Nephron (organoid): Measurements from ENCODE around the gene XKR8.

Experiments
- H3K27ac Mint-ChIP-seq, 3 experiments: 2 replicates each; pipeline ENCODE4 v1.8.0; 2020; ENCODE audit warnings: mixed read lengths in 3 of 3, mild to moderate bottlenecking in 2 of 3, moderate library complexity in 1 of 3
- H3K27me3 Mint-ChIP-seq: 2 replicates; pipeline ENCODE4 v1.8.0; 2021; ENCODE audit warnings: low read depth, mild to moderate bottlenecking, moderate library complexity, mixed read lengths
- H3K36me3 Mint-ChIP-seq: 2 replicates; pipeline ENCODE4 v1.8.0; 2020; ENCODE audit warnings: low read depth, mixed read lengths
- H3K4me1 Mint-ChIP-seq: 2 replicates; pipeline ENCODE4 v1.8.0; 2020; ENCODE audit warnings: mixed read lengths
- H3K4me3 Mint-ChIP-seq, 3 experiments: 2 replicates each; pipeline ENCODE4 v1.8.0; 2020; ENCODE audit warnings: mild to moderate bottlenecking in 3 of 3, mixed read lengths in 3 of 3, moderate library complexity in 2 of 3
- H3K9me3 Mint-ChIP-seq: 2 replicates; pipeline ENCODE4 v1.8.0; 2020; ENCODE audit warnings: mixed read lengths
- TF ChIP-seq, protein P1 (sequence below), 3 experiments: fragments of 200-600 bp; sonication (generic); IDR thresholded peaks; one replicate each; pipeline ENCODE4 v1.5.0; 2021; ENCODE audit warnings: antibody characterized with exemption in 3 of 3; ENCODE audit not compliant: unreplicated experiment in 3 of 3

Gene XKR8, protein sequence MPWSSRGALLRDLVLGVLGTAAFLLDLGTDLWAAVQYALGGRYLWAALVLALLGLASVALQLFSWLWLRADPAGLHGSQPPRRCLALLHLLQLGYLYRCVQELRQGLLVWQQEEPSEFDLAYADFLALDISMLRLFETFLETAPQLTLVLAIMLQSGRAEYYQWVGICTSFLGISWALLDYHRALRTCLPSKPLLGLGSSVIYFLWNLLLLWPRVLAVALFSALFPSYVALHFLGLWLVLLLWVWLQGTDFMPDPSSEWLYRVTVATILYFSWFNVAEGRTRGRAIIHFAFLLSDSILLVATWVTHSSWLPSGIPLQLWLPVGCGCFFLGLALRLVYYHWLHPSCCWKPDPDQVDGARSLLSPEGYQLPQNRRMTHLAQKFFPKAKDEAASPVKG

DNA sequence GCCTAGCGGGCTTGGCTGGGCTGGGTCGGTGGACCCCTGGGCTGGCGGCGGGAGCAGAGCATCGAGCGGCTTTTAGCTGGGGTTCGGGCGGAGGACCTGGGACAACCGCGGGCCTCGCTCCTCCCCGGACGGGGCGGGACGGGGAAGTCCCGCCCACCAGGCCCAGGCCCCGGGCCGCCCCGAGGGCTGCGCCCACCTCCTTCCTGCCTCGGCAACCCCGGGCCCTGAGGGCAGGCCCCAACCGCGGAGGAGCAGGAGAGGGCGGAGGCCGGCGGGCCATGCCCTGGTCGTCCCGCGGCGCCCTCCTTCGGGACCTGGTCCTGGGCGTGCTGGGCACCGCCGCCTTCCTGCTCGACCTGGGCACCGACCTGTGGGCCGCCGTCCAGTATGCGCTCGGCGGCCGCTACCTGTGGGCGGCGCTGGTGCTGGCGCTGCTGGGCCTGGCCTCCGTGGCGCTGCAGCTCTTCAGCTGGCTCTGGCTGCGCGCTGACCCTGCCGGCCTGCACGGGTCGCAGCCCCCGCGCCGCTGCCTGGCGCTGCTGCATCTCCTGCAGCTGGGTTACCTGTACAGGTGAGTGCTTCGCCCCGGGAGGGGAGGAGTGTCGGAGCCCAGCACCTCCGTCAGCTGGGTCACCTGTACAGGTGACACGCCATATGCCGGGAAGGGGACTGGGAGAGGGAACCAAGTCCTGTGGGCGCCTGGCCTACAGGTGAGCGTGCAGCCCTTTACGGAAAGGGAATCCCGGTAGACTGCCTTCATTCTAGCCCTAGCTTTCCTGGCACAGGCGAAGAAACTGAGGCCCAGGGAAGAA is at the start of gene XKR8:
Gene XKR8 (plus strand): TSS at position 182 of the 812 bp plus-strand sequence. CDS start 97 bp downstream, at position 279.
- Mint-ChIP-seq H3K9me3 (no peaks in the 10 kb centered on the region), H3K4me1 (peaks cover 18% of the 10 kb centered on the region), H3K4me3 (peak within 1 kb of the TSS; percentile 86 to 91 (median 88)), H3K27me3 (peaks cover 4% of the 10 kb centered on the region), H3K36me3 (peaks cover 8% of the 10 kb centered on the region), H3K27ac (peak within 1 kb of the TSS; percentile 80 to 95 (median 91))
- TF ChIP-seq, protein P1, sequence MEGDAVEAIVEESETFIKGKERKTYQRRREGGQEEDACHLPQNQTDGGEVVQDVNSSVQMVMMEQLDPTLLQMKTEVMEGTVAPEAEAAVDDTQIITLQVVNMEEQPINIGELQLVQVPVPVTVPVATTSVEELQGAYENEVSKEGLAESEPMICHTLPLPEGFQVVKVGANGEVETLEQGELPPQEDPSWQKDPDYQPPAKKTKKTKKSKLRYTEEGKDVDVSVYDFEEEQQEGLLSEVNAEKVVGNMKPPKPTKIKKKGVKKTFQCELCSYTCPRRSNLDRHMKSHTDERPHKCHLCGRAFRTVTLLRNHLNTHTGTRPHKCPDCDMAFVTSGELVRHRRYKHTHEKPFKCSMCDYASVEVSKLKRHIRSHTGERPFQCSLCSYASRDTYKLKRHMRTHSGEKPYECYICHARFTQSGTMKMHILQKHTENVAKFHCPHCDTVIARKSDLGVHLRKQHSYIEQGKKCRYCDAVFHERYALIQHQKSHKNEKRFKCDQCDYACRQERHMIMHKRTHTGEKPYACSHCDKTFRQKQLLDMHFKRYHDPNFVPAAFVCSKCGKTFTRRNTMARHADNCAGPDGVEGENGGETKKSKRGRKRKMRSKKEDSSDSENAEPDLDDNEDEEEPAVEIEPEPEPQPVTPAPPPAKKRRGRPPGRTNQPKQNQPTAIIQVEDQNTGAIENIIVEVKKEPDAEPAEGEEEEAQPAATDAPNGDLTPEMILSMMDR (IDR thresholded peaks at IDR 0.05; ENCODE audit: unreplicated experiment in 3 of 3): peak; percentile 29 to 58 (median 44)

DNA sequence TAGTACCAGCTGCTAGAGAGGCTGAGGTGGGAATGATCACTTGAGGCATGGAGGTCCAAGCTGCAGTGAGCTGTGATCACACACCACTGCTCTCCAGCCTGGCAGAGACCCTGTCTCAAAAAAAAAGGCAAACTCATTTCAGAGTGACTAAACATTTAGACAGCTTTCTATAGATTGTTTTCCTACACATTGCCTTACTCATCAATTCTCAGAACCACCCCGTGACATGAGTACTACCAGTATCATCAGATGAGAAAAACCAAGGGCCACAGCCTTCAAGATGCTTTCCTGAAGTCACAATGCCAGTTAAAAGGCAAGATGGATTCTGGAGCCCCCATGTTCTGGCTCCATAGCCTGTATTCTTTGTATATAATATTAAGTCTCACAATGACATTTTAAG is 47.3 kb upstream of the XKR8 start:
- Mint-ChIP-seq H3K36me3 (peaks cover 25% of the 10 kb centered on the region), H3K4me1 (peaks cover 5% of the 10 kb centered on the region), H3K27me3 (peaks cover 7% of the 10 kb centered on the region), H3K4me3 (peak overlapping the region; percentile 43 to 72 (median 70)), H3K27ac (no peak overlapping the region), H3K9me3 (peaks cover 5% of the 10 kb centered on the region)
- TF ChIP-seq, protein P1 (IDR thresholded peaks at IDR 0.05; ENCODE audit: unreplicated experiment in 3 of 3): no peak

DNA sequence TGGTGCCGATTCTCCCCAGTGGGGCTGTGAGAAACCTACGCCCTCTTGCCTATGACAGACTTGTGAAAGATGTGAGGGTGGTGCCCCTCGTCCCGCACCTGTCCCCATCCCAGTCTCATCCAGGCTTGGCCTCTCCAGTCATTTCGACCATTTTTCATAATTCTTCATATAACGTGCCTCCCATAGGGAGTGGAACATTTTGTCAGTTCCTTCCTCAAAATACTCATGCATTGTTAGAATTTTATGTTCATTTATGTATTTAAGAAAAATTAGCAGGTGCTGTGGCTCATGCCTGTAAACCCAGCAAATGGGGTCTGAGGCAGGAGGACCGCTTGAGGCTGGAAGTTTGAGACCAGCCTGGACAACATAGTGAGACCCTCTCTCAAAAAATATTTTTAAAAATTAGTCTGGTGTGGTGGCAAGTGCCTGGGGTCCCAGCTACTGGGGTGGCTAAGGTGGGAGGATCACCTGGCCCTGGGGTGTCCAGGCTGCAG is 44.6 kb upstream of the XKR8 start:
- H3K27ac Mint-ChIP-seq: peak overlapping the region; percentile 83 to 96 (median 90)
- H3K9me3 Mint-ChIP-seq: peaks cover 5% of the 10 kb centered on the region
- H3K36me3 Mint-ChIP-seq: peaks cover 10% of the 10 kb centered on the region
- H3K4me1 Mint-ChIP-seq: peaks cover 5% of the 10 kb centered on the region
- peak overlapping the region; percentile 99 to 100 (median 99) for H3K4me3 Mint-ChIP-seq
- H3K27me3 Mint-ChIP-seq: peaks cover 25% of the 10 kb centered on the region
- TF ChIP-seq, protein P1 (IDR thresholded peaks at IDR 0.05; ENCODE audit: unreplicated experiment in 3 of 3): no peak

DNA sequence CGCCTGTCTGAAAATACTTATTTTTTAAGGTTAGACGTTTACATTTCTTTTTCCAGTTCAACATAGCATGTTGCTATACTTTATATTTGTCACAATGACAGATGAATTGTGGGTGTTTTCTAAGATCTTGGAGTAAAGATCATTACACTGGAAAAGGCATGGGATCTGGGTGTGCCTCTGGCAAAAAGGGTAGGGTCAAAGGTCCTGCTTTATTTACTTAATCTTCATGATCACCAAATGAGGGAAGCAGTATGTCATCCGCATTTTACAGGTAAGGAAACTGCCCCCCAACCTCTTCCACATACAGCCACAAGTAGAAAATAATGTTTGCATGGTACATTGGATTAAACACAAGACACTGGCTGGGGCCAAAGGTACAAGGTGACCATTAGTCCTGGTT is 37.5 kb upstream of the XKR8 start:
- Mint-ChIP-seq H3K9me3 (no peaks in the 10 kb centered on the region), H3K27ac (no peak overlapping the region), H3K4me1 (no peaks in the 10 kb centered on the region), H3K27me3 (peaks cover 20% of the 10 kb centered on the region), H3K4me3 (no peak overlapping the region), H3K36me3 (no peaks in the 10 kb centered on the region)
- TF ChIP-seq, protein P1 (IDR thresholded peaks at IDR 0.05; ENCODE audit: unreplicated experiment in 3 of 3): no peak

DNA sequence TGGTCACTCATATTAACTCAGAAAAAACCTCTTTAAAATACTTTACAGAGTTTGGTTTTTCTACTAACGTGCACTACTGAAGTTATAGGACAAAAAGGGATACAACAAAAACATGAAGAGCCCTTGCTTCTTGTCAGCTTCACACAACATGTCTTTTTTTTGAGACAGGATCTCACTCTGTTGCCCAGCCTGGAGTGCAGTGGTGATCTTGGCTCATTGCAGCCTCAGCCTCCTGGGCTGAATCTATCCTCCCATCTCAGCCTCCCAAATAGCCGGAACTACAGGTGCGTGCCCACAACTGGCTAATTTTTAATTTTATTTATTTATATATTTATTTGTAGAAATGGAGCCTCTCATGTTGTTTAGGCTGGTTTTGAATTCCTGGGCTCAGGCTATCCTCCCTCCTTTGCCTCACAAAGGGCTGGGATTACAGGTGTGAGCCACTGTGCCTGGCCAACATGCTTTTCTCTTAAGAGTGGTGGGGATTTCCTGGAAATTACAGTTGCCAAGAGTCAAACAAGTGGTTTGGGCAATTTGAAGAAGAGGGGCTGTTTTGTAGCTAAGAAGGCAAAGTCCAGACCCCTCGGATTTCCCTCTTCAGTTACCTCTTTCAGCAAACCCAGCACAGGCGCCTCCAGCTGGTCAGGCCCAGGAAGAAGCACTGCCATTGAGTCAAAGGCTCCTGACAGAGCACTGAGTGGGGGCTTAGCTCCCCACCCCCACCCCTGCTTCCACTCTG is 31.4 kb upstream of the XKR8 start:
- Mint-ChIP-seq H3K27me3 (peaks cover 12% of the 10 kb centered on the region), H3K36me3 (no peaks in the 10 kb centered on the region), H3K4me3 (no peak overlapping the region), H3K9me3 (no peaks in the 10 kb centered on the region), H3K4me1 (no peaks in the 10 kb centered on the region), H3K27ac (no peak overlapping the region)
- TF ChIP-seq, protein P1 (IDR thresholded peaks at IDR 0.05; ENCODE audit: unreplicated experiment in 3 of 3): no peak
